Measurements from ENCODE around the gene CCDC120. TPM values are rescaled to one million over a fixed set of nuclear protein-coding genes. Genes with fewer than 3 reads are reported as not detected.
A peak's percentile ranks its signal among the peaks of the same experiment; 100 is the strongest.

CCDC120 gene
- total RNA-seq, 1 experiment from 2014 or later, result 14.5 TPM

DNA sequence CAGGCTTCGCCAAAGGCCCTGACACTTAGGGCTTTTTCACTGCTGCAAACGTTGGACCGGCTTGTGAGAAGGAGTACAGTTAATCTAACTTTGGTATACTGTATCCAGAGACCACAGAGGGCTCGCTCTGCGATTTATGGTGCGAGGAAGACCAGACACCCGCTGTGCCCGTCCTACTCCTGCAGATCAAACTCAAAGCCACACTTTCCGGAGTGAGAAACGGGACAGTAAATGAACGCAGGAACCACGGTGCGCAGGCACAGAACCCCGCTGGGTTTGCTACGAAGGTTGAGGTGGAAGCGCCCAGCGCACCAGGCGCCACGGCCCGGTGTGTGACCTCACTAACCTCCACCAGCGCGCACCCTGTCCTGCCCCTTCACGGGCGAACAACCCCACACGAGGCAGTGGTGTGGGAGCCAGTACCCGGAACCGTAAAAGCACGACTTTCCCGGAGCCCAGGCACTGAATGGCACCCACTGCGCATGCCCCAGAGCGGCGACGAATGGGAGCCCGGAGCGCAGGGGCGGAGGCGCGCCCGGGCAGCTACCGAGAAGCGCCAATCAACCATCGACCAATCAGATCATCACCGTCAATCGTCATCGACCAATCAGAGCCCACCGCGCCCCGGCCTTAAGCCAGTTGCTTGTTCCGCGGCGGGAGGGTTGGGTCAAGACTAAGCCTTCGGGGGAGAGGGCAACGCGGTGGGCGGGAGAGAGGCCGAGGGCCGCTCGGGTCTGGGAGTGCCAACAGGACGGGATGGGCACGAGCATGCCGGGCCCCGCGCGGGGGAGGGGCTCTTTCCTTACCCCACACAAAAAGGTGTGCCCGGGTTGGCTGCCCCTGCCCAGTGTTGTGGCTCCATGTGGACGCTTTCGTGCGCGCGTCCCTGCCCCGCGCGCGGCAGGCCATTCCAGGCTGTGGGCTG lies 42.2 kb downstream of the CCDC120 start:
- peak overlapping the region in 1 of 3 experiments; percentile 89; a peak in 1 of 7 replicates for H3K27ac Mint-ChIP-seq

More for the DNA sequence above, 42.2 kb downstream of the CCDC120 start:
- H3K27me3 ChIP-seq (ENCODE audit: insufficient read depth, low read length), result no peaks in the 10 kb centered on the region
- TF ChIP-seq, protein P1, sequence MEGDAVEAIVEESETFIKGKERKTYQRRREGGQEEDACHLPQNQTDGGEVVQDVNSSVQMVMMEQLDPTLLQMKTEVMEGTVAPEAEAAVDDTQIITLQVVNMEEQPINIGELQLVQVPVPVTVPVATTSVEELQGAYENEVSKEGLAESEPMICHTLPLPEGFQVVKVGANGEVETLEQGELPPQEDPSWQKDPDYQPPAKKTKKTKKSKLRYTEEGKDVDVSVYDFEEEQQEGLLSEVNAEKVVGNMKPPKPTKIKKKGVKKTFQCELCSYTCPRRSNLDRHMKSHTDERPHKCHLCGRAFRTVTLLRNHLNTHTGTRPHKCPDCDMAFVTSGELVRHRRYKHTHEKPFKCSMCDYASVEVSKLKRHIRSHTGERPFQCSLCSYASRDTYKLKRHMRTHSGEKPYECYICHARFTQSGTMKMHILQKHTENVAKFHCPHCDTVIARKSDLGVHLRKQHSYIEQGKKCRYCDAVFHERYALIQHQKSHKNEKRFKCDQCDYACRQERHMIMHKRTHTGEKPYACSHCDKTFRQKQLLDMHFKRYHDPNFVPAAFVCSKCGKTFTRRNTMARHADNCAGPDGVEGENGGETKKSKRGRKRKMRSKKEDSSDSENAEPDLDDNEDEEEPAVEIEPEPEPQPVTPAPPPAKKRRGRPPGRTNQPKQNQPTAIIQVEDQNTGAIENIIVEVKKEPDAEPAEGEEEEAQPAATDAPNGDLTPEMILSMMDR (conservative IDR thresholded peaks at IDR 0.05), result no peak
- H3K79me1 ChIP-seq (ENCODE audit: insufficient read depth, low read depth, low read length, poor library complexity, severe bottlenecking), result no peaks in the 10 kb centered on the region
- H2AFZ ChIP-seq (ENCODE audit: low read length), result no peak overlapping the region
- no peak overlapping the region for H3K18ac ChIP-seq (ENCODE audit: insufficient read length, low read depth, low read length)
- no peak overlapping the region for H3K56ac ChIP-seq (ENCODE audit: insufficient read length, low read depth, low read length)
- H2BK15ac ChIP-seq (ENCODE audit: low read depth, low read length), result no peak overlapping the region
- H3K4me3 Mint-ChIP-seq, result peak overlapping the region; percentile 85 to 89
- H3T11ph ChIP-seq (ENCODE audit: low read length), result no peak overlapping the region
- H3K4me1 Mint-ChIP-seq, result peaks cover 3 to 4% of the 10 kb centered on the region in 2 experiments; a peak in 2 of 4 replicates
- H3K4ac ChIP-seq (ENCODE audit: low read depth, low read length), result no peak overlapping the region
- no peak overlapping the region for H3K27ac ChIP-seq (ENCODE audit: insufficient read length, low read depth, low read length)
- no peak overlapping the region for H2BK20ac ChIP-seq (ENCODE audit: low read depth, low read length, poor library complexity, severe bottlenecking)
- peak overlapping the region; percentile 52 for H3K9ac ChIP-seq (ENCODE audit: extremely low read depth, insufficient read length, low read length)
- H3K23me2 ChIP-seq (ENCODE audit: insufficient read length, low read depth, low read length, poor library complexity, severe bottlenecking), result no peaks in the 10 kb centered on the region
- H3K4me1 ChIP-seq (ENCODE audit: insufficient read depth, low read length), result no peaks in the 10 kb centered on the region
- no peaks in the 10 kb centered on the region for H3K9me3 ChIP-seq (ENCODE audit: control insufficient read depth, low read depth, low read length)
- no peak overlapping the region for H2BK5ac ChIP-seq (ENCODE audit: insufficient read length, low read length)
- H3K36me3 Mint-ChIP-seq (ENCODE audit: insufficient read depth in 1 of 3, low read depth in 3 of 3), result peaks cover 0 to 4% (median 2%) of the 10 kb centered on the region in 3 experiments; a peak in 2 of 7 replicates
- H2BK12ac ChIP-seq (ENCODE audit: insufficient read length, low read depth, low read length), result no peak overlapping the region
- H4K20me1 ChIP-seq (ENCODE audit: control insufficient read depth, insufficient read depth, insufficient read length), result no peaks in the 10 kb centered on the region
- H3K79me2 ChIP-seq (ENCODE audit: insufficient read depth, low read length), result no peaks in the 10 kb centered on the region
- no peak overlapping the region for H4K8ac ChIP-seq (replicated peaks; ENCODE audit: insufficient read length, low read depth, low read length)
- H3K4me2 ChIP-seq (ENCODE audit: insufficient read depth, insufficient read length, low read length), result peak overlapping the region; percentile 71
- H4K5ac ChIP-seq (ENCODE audit: insufficient read length, low read depth, low read length), result no peak overlapping the region
- H3K27me3 Mint-ChIP-seq (ENCODE audit: low read depth), result peaks cover 2% of the 10 kb centered on the region
- H3K9me3 Mint-ChIP-seq, result peaks cover 44 to 55% of the 10 kb centered on the region in 2 experiments
- peak; percentile 95 for DNase-seq
- H3K23ac ChIP-seq (ENCODE audit: insufficient read length, low read depth, low read length), result no peak overlapping the region
- no peak overlapping the region; the same call in 1 of the 2 replicates for H3K14ac ChIP-seq (ENCODE audit: insufficient read depth, low read length)
- no CpG with 5 or more reads among the region's 74 CpGs for WGBS (ENCODE audit: extremely low coverage, insufficient read length, low lambda C conversion rate)
- no peak overlapping the region for H4K91ac ChIP-seq (ENCODE audit: insufficient read length, low read depth, low read length)
- H2BK120ac ChIP-seq (ENCODE audit: low read depth, low read length, poor library complexity, severe bottlenecking), result no peak overlapping the region
- no peak overlapping the region for H2AK5ac ChIP-seq (ENCODE audit: insufficient read length, low read length)

Data from H9 (cell line).